Activated CD4-positive, alpha-beta memory T cell treated with anti-CD3 and anti-CD28 coated beads for 36 hours (primary cell): ENCODE measurements around the gene WFDC10A. TPM values are rescaled to one million over a fixed set of nuclear protein-coding genes. Genes with fewer than 3 reads are reported as not detected.
"Not testable (repeated sequence)": the region's sequence is repeated elsewhere in the genome, so short reads cannot be mapped to it uniquely, and the experiment has no call there.

Source experiments
- CTCF ChIA-PET: fragments of 350-600 bp; sonication (Branson Sonifier 250); formaldehyde crosslinking; loops from one replicate; lab custom pipeline; 2021; ENCODE audit warnings: antibody characterized with exemption, inconsistent platforms; lab: Charles Lee
- POLR2A ChIA-PET: fragments of 350-600 bp; sonication (Branson Sonifier 250); formaldehyde crosslinking; loops from one replicate; lab custom pipeline; 2021; ENCODE audit warnings: antibody characterized with exemption; lab: Charles Lee
- DNase-seq: peaks from one replicate; pipeline ENCODE4 v3.0.0-alpha.2; 2020
- H3K27ac Mint-ChIP-seq: one replicate; pipeline ENCODE4 v1.8.0; 2021; ENCODE audit warnings: mixed read lengths
- H3K27me3 Mint-ChIP-seq: one replicate; pipeline ENCODE4 v1.8.0; 2021; ENCODE audit warnings: mixed read lengths
- H3K36me3 Mint-ChIP-seq: one replicate; pipeline ENCODE4 v1.8.0; 2021; ENCODE audit warnings: mixed read lengths
- H3K4me1 Mint-ChIP-seq: one replicate; pipeline ENCODE4 v1.8.0; 2021; ENCODE audit warnings: low read depth, mixed read lengths
- H3K4me3 Mint-ChIP-seq: one replicate; pipeline ENCODE4 v1.8.0; 2021; ENCODE audit warnings: mild to moderate bottlenecking, mixed read lengths
- H3K9me3 Mint-ChIP-seq: one replicate; pipeline ENCODE4 v1.8.0; 2021; ENCODE audit warnings: mixed read lengths
- intact Hi-C: fragments of 100-400 bp; cut with micrococcal nuclease; formaldehyde crosslinking; loops from one replicate; pipeline ENCODE4 v1.15.1; 2023
- total RNA-seq, 2 experiments: library from RNA; stranded (reverse); gene quantifications; one replicate each; pipeline ENCODE4 v1.2.3, GENCODE V29; 2021

The WFDC10A gene
- total RNA-seq, 2 experiments from 2014 or later: not detected

DNA sequence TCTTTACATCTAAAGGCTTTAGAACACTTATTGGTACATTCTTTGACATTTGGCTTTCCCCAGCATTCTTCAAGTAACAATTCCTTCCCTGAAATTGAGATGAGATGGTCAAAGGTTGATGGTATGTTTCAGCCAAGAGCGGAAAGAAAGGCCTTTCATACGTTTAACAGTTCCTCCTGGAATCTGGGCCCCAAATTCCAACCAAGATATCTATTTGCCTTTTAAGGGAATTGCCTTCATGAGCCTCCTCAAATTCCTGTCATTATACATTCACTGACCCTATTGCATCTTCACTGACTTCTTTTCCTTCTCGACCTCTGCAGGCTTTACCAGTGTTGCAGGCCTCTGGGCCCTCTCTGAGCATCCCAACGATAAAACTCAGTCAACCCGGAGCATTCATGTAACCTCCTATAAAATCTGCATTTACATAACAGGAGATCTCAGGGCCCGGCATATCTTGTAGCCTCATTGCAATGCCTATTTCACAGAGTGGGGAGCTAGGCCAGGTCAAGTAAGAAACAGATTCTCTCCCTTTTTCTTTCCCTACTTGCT lies 19.8 kb downstream of the WFDC10A start:
- no peaks in the 10 kb centered on the region for H3K4me1 Mint-ChIP-seq
- ChIA-PET POLR2A (no interaction called here), CTCF (interaction anchor here (1.8 kb wide), 1 partner anchor 20 kb away, joined by 4 read pairs; the partner anchor contains the start of gene WFDC10A)
- no peak overlapping the region for H3K4me3 Mint-ChIP-seq
- H3K27ac Mint-ChIP-seq: no peak overlapping the region
- no peaks in the 10 kb centered on the region for H3K9me3 Mint-ChIP-seq
- DNase-seq: no peak
- peaks cover 10% of the 10 kb centered on the region for H3K27me3 Mint-ChIP-seq
- intact Hi-C loops: no loop called here
- no peaks in the 10 kb centered on the region for H3K36me3 Mint-ChIP-seq

GRCh38 chr20:45651726-45652125 lies 22.2 kb downstream of the WFDC10A start:
- POLR2A ChIA-PET, DNase-seq, H3K36me3 Mint-ChIP-seq, intact Hi-C loops, H3K27ac Mint-ChIP-seq, CTCF ChIA-PET, H3K9me3 Mint-ChIP-seq, H3K4me3 Mint-ChIP-seq, H3K4me1 Mint-ChIP-seq: not testable (repeated sequence)
- H3K27me3 Mint-ChIP-seq: peaks cover 14% of the 10 kb centered on the region

- not testable (repeated sequence) for H3K9me3 Mint-ChIP-seq
Observed at GRCh38 chr20:45657038-45657437, 27.5 kb downstream of the WFDC10A start.

DNA sequence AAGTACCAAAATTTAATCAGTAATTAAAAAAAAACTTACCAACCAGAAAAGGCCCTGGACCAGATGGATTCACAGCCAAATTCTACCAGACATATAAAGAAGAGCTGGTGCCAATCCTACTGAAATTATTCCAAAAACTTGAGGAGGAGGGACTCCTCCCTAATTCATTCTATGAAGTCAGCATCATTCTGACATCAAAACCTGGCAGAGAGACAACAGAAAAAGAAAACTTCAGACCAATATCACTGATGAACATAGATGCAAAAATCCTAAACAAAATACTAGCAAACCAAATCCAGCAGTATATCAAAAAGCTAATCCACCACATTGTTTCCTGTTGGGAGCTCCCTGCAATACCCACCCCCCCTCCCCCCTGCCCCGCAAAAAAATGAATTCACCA lies 40.6 kb downstream of the WFDC10A start, which contains the start of gene WFDC11:
WFDC11 (minus strand) TSS at position 101 of the 400 bp plus-strand sequence. CDS start 19,639 bp downstream, outside the sequence.
- no peaks in the 10 kb centered on the region for H3K9me3 Mint-ChIP-seq
- DNase-seq: no peak
- intact Hi-C loops: no loop called here
- H3K4me3 Mint-ChIP-seq: no peak within 1 kb of the TSS
- no peaks in the 10 kb centered on the region for H3K36me3 Mint-ChIP-seq
- ChIA-PET CTCF (no interaction called here), POLR2A (no interaction called here)
- H3K4me1 Mint-ChIP-seq: no peaks in the 10 kb centered on the region
- no peak within 1 kb of the TSS for H3K27ac Mint-ChIP-seq
- H3K27me3 Mint-ChIP-seq: peaks cover 23% of the 10 kb centered on the region

More at GRCh38 chr20:45657038-45657437, 27.5 kb downstream of the WFDC10A start:
- H3K36me3 Mint-ChIP-seq, intact Hi-C loops, H3K4me1 Mint-ChIP-seq, POLR2A ChIA-PET, CTCF ChIA-PET, DNase-seq, H3K4me3 Mint-ChIP-seq, H3K27ac Mint-ChIP-seq: not testable (repeated sequence)
- H3K27me3 Mint-ChIP-seq: peaks cover 13% of the 10 kb centered on the region

DNA sequence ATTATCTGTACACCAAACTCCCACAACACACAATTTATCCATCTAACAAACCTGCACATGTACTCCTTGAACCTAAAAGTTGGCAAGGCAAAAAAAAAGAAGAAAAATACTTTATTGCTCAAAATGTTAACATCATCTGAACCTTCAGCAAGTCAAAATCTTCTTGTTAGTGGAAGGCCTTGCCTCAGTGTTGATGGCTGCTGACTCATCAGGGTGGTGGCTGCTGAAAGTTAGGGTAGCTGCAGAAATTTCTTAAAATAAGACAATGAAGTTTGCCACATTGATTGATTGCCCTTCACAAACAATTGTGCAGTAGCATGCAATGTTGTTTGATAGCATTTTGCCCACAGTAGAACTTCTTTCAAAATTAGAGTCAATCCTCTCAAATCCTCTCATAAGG lies 43.2 kb downstream of the WFDC10A start:
- Mint-ChIP-seq H3K27me3 (peaks cover 20% of the 10 kb centered on the region), H3K27ac (no peak overlapping the region), H3K9me3 (peaks cover 2% of the 10 kb centered on the region), H3K4me3 (no peak overlapping the region), H3K36me3 (no peaks in the 10 kb centered on the region), H3K4me1 (no peaks in the 10 kb centered on the region)
- ChIA-PET POLR2A (no interaction called here), CTCF (no interaction called here)
- DNase-seq: no peak
- intact Hi-C loops: no loop called here

- Mint-ChIP-seq H3K9me3 (peaks cover 20% of the 10 kb centered on the region), H3K4me1 (no peaks in the 10 kb centered on the region), H3K4me3 (no peak overlapping the region), H3K27ac (no peak overlapping the region), H3K27me3 (peaks cover 14% of the 10 kb centered on the region), H3K36me3 (peaks cover 4% of the 10 kb centered on the region)
- CTCF ChIA-PET: no interaction called here
- intact Hi-C loops: no loop called here
- POLR2A ChIA-PET: no interaction called here
- no peak for DNase-seq
Observed at GRCh38 chr20:45679650-45680049, 50.1 kb downstream of the WFDC10A start.

Other genes starting within 250 kb of the WFDC10A start
- 10 to 100 TPM; 21.6 to 22.6 TPM for gene DBNDD2, start 221.4 kb upstream of the WFDC10A start, total RNA-seq
- 10 to 100 TPM; 41.5 to 44.4 TPM for gene PIGT, start 213.6 kb upstream of the WFDC10A start, total RNA-seq
- gene WFDC2, start 160.0 kb upstream of the WFDC10A start, total RNA-seq: under 1 TPM; 0.38 to 0.92 TPM
- not detected for gene SPINT3, start 114.1 kb upstream of the WFDC10A start, total RNA-seq
- gene WFDC6, start 90.3 kb upstream of the WFDC10A start, total RNA-seq: not detected
- gene EPPIN, start 82.3 kb upstream of the WFDC10A start, total RNA-seq: not detected
- gene WFDC8, start 50.5 kb upstream of the WFDC10A start, total RNA-seq: not detected
- gene WFDC9, start 1.5 kb downstream of the WFDC10A start, total RNA-seq: not detected
- gene WFDC11, start 40.5 kb downstream of the WFDC10A start, total RNA-seq: not detected
- gene WFDC13, start 72.3 kb downstream of the WFDC10A start, total RNA-seq: not detected
- gene WFDC10B, start 75.3 kb downstream of the WFDC10A start, total RNA-seq: not detected
- gene SPINT4, start 92.6 kb downstream of the WFDC10A start, total RNA-seq: not detected
- gene WFDC3, start 162.1 kb downstream of the WFDC10A start, total RNA-seq: not detected
- gene DNTTIP1, start 162.2 kb downstream of the WFDC10A start, total RNA-seq: 10 to 100 TPM; 24.9 to 27.0 TPM
- 100 to 1,000 TPM; 192 to 196 TPM for gene UBE2C, start 182.9 kb downstream of the WFDC10A start, total RNA-seq
- not detected for gene TNNC2, start 197.6 kb downstream of the WFDC10A start, total RNA-seq
- gene SNX21, start 204.1 kb downstream of the WFDC10A start, total RNA-seq: 1 to 10 TPM; 1.8 to 2.2 TPM
- gene ACOT8, start 227.7 kb downstream of the WFDC10A start, total RNA-seq: 10 to 100 TPM; 25.5 to 29.0 TPM
- gene ZSWIM3, start 227.9 kb downstream of the WFDC10A start, total RNA-seq: 1 to 10 TPM; 4.7 TPM